ENCODE results near the gene NEMF.
A peak's percentile ranks its signal among the peaks of the same experiment; 100 is the strongest.

NEMF gene

GRCh38 chr14:49861699-49862088 lies 9.1 kb upstream of the NEMF start:
- TF ChIP-seq, protein P1, sequence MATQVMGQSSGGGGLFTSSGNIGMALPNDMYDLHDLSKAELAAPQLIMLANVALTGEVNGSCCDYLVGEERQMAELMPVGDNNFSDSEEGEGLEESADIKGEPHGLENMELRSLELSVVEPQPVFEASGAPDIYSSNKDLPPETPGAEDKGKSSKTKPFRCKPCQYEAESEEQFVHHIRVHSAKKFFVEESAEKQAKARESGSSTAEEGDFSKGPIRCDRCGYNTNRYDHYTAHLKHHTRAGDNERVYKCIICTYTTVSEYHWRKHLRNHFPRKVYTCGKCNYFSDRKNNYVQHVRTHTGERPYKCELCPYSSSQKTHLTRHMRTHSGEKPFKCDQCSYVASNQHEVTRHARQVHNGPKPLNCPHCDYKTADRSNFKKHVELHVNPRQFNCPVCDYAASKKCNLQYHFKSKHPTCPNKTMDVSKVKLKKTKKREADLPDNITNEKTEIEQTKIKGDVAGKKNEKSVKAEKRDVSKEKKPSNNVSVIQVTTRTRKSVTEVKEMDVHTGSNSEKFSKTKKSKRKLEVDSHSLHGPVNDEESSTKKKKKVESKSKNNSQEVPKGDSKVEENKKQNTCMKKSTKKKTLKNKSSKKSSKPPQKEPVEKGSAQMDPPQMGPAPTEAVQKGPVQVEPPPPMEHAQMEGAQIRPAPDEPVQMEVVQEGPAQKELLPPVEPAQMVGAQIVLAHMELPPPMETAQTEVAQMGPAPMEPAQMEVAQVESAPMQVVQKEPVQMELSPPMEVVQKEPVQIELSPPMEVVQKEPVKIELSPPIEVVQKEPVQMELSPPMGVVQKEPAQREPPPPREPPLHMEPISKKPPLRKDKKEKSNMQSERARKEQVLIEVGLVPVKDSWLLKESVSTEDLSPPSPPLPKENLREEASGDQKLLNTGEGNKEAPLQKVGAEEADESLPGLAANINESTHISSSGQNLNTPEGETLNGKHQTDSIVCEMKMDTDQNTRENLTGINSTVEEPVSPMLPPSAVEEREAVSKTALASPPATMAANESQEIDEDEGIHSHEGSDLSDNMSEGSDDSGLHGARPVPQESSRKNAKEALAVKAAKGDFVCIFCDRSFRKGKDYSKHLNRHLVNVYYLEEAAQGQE (IDR thresholded peaks at IDR 0.05; ENCODE audit: low read depth) = no peak
- TF ChIP-seq EP300 (IDR thresholded peaks at IDR 0.05; ENCODE audit: borderline replicate concordance) (no peak), USF1 (IDR thresholded peaks at IDR 0.05) (no peak), FOXM1 (IDR thresholded peaks at IDR 0.05; ENCODE audit: borderline replicate concordance, low read depth) (no peak), YY1 (IDR thresholded peaks at IDR 0.05; ENCODE audit: low read depth) (no peak), CEBPB (IDR thresholded peaks at IDR 0.05) (no peak), CREB1 (IDR thresholded peaks at IDR 0.05; ENCODE audit: low read depth) (no peak), ZBTB7A (IDR thresholded peaks at IDR 0.05; ENCODE audit: low read depth) (no peak; the same call in 1 of the 2 replicates), NFIC (IDR thresholded peaks at IDR 0.05) (no peak)

- TF ChIP-seq EP300 (IDR thresholded peaks at IDR 0.05; ENCODE audit: borderline replicate concordance) = no peak
- TF ChIP-seq, protein P1 (IDR thresholded peaks at IDR 0.05; ENCODE audit: low read depth) = no peak
- no peak for TF ChIP-seq YY1 (IDR thresholded peaks at IDR 0.05; ENCODE audit: low read depth)
- no peak for TF ChIP-seq TCF12 (IDR thresholded peaks at IDR 0.05; ENCODE audit: low read depth)
- TF ChIP-seq RAD21 (IDR thresholded peaks at IDR 0.05; ENCODE audit: low read depth) = no peak
- TF ChIP-seq CEBPB (IDR thresholded peaks at IDR 0.05) = no peak
- no peak for TF ChIP-seq FOXM1 (IDR thresholded peaks at IDR 0.05; ENCODE audit: borderline replicate concordance, low read depth)
- TF ChIP-seq, protein P2, sequence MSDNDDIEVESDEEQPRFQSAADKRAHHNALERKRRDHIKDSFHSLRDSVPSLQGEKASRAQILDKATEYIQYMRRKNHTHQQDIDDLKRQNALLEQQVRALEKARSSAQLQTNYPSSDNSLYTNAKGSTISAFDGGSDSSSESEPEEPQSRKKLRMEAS (IDR thresholded peaks at IDR 0.05) = no peak
- TF ChIP-seq NFIC (IDR thresholded peaks at IDR 0.05) = no peak
- TF ChIP-seq CREB1 (IDR thresholded peaks at IDR 0.05; ENCODE audit: low read depth) = no peak
- TF ChIP-seq ZBTB7A (IDR thresholded peaks at IDR 0.05; ENCODE audit: low read depth) = no peak
- no peak for TF ChIP-seq USF1 (IDR thresholded peaks at IDR 0.05)
- no peak for TF ChIP-seq TAF1 (IDR thresholded peaks at IDR 0.05; ENCODE audit: low read depth)
- TF ChIP-seq EGR1 (IDR thresholded peaks at IDR 0.05) = no peak
- TF ChIP-seq TEAD4 (IDR thresholded peaks at IDR 0.05) = no peak
These were observed 8.6 kb upstream of the NEMF start for GRCh38 chr14:49860988-49861698.

DNA sequence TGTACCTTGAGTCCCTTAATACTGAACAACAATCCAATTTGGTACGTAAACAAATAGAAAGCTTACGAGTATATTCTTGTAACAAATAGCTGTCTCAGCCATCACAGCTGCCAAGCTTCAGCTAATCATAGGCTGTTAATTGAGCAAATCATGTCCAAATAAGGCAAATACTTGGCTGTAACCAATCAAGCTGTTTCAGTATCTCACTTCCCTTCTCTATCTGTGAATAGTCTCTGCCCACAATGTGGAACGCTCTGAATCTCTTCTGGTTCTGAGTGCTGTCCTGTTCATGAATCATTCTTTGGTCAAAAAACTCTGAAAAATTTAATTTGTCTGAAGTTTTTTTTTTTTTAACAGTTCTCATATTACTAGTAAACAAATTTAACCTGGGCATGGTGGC lies 5.8 kb upstream of the NEMF start:
- TF ChIP-seq NFIC (IDR thresholded peaks at IDR 0.05) (no peak), CEBPB (IDR thresholded peaks at IDR 0.05) (no peak), ZBTB7A (IDR thresholded peaks at IDR 0.05; ENCODE audit: low read depth) (no peak)
- TF ChIP-seq, protein P2 (IDR thresholded peaks at IDR 0.05) = no peak

- TF ChIP-seq TCF12 (IDR thresholded peaks at IDR 0.05; ENCODE audit: low read depth) (no peak), CEBPB (IDR thresholded peaks at IDR 0.05) (no peak), RAD21 (IDR thresholded peaks at IDR 0.05; ENCODE audit: low read depth) (no peak)
- TF ChIP-seq, protein P2 (IDR thresholded peaks at IDR 0.05) = no peak
These were observed 4.9 kb upstream of the NEMF start for GRCh38 chr14:49857427-49858003.

DNA sequence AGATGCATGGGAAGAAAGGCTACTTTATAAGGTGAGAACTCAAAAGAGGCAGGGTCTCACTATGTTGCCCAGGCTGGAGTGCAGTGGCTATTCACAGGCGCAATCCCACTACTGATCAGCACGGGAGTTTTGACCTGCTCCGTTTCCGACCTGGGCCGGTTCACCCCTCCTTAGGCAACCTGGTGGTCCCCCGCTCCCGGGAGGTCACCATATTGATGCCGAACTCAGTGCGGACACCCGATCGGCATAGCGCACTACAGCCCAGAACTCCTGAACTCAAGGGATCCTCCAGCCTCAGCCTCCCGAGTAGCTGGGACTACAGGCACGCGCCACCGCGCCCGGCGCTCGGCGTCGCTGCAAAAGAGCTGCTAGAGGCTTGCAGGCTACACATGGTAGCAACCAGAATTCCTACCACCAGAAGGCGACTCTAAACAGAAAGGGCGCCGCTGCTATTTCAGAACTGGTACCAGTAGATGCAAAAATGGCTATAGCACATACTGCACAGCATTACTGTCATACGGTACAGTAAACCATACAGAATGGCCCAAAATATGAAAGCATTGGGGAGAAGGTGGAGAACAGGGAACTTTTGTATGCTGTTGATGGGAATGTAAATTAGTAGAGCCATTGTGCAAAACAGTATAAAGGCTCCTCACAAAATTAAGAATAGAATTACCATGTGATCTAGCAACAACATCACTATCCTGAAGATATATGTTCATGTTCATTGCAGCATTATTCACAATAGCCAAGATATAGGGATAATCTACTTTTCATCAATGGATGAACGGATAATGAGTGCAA lies 1.2 kb upstream of the NEMF start:
- TF ChIP-seq TEAD4 (IDR thresholded peaks at IDR 0.05) (peak; percentile 99), FOXM1 (IDR thresholded peaks at IDR 0.05; ENCODE audit: borderline replicate concordance, low read depth) (no peak), ZBTB7A (IDR thresholded peaks at IDR 0.05; ENCODE audit: low read depth) (no peak), TAF1 (IDR thresholded peaks at IDR 0.05; ENCODE audit: low read depth) (no peak), YY1 (IDR thresholded peaks at IDR 0.05; ENCODE audit: low read depth) (peak; percentile 58; the same call in 1 of the 2 replicates), EGR1 (IDR thresholded peaks at IDR 0.05) (no peak), RAD21 (IDR thresholded peaks at IDR 0.05; ENCODE audit: low read depth) (peak; percentile 56), CREB1 (IDR thresholded peaks at IDR 0.05; ENCODE audit: low read depth) (no peak), EP300 (IDR thresholded peaks at IDR 0.05; ENCODE audit: borderline replicate concordance) (no peak), NFIC (IDR thresholded peaks at IDR 0.05) (no peak), USF1 (IDR thresholded peaks at IDR 0.05) (peak; percentile 18; the same call in 1 of the 2 replicates), CEBPB (IDR thresholded peaks at IDR 0.05) (0 out of 2 replicates have a peak, but pooled peaks have one; percentile 18), TCF12 (IDR thresholded peaks at IDR 0.05; ENCODE audit: low read depth) (peak; percentile 26; the same call in 1 of the 2 replicates)
- TF ChIP-seq, protein P1 (IDR thresholded peaks at IDR 0.05; ENCODE audit: low read depth) = no peak
- TF ChIP-seq, protein P2 (IDR thresholded peaks at IDR 0.05) = peak; percentile 86
